Heart left ventricle (tissue), 13 donors: Measurements from ENCODE around the gene ENOX1.

Experiments
- CTCF ChIP-seq, 12 donors: fragments of 200-600 bp; sonication (generic) in 4 of 12; IDR thresholded peaks; one replicate each; pipeline versions ENCODE4 v1.5.0 to v1.8.0; 2018 to 2022; ENCODE audit warnings: antibody characterized with exemption in 12 of 12, mild to moderate bottlenecking in 5 of 12
- POLR2A ChIP-seq, 2 donors: fragments of 450-650 bp; IDR thresholded peaks; one replicate each; pipeline ENCODE4 v1.6.1; 2017; ENCODE audit warnings: antibody characterized with exemption in 2 of 2, mild to moderate bottlenecking in 2 of 2, moderate library complexity in 2 of 2
- donor health status: ischemic (EF 13 %, LVEDD 7.1; RV severe dilation, severe dysfunction).
- donor health status: DM: no; HTN: yes; CAD: no.
- donor health status: DM: no; HTN: no; CAD: no.
- donor health status: ischemic (EF 25% LVEDD 6.9; RV normal size, moderate dysfunction).
- donor health status: ischemic (EF 25% LVEDD 5.7; RV mildly dilated, moderate dysfunction).
- donor health status: ischemic (EF 35%, LVEDD 5.7; RV mildly dilated, moderate dysfunction).
- donor health status: nonischemic (EF 11% LVEDD 7.7; RV severe dilation, severe dysfunction).
- donor health status: DM: yes; HTN: yes; CAD: no.
- donor health status: PGD.
- donor health status: ischemic (EF 29% LVEDD 5.4; RV normal size, mild dysfunction).
- donor health status: nonischemic (EF 23%, LVEDD 6.1; RV moderate dilation, normal function).

GRCh38 chr13:43284162-43284561 lies 502.6 kb downstream of the ENOX1 start:
- TF ChIP-seq CTCF (IDR thresholded peaks at IDR 0.05) (no peak), POLR2A (IDR thresholded peaks at IDR 0.05) (no peak)
